ENCODE measurements around the gene CLIC4.
A peak's percentile ranks its signal among the peaks of the same experiment; 100 is the strongest.
"Not testable (repeated sequence)": the region's sequence is repeated elsewhere in the genome, so short reads cannot be mapped to it uniquely, and the experiment has no call there.

CLIC4 gene

DNA sequence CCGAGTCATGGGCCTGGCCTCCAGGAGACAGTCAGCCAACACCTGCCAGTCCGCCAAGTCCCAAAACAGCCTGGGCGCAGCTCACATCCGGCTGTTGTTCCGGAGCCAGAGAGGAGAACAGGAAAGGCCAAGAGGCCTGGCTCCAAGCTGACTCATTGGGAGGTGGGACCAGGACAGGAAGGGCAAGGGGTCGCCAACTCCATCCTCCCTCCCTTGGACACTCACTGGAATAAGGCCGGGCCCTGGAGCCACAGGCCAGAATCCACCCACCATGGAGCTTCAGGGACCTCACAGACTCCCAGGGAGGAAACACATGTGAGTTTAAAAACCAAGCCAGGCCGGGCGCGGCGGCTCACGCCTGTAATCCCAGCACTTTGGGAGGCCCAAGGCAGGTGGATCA, 25.1 kb upstream of the CLIC4 start:
- no peak for DNase-seq

- DNase-seq, result no peak
These were observed 23.7 kb upstream of the CLIC4 start for GRCh38 chr1:24721533-24721932.

GRCh38 chr1:24722073-24723035, 22.9 kb upstream of the CLIC4 start:
- not testable (repeated sequence) for DNase-seq

DNA sequence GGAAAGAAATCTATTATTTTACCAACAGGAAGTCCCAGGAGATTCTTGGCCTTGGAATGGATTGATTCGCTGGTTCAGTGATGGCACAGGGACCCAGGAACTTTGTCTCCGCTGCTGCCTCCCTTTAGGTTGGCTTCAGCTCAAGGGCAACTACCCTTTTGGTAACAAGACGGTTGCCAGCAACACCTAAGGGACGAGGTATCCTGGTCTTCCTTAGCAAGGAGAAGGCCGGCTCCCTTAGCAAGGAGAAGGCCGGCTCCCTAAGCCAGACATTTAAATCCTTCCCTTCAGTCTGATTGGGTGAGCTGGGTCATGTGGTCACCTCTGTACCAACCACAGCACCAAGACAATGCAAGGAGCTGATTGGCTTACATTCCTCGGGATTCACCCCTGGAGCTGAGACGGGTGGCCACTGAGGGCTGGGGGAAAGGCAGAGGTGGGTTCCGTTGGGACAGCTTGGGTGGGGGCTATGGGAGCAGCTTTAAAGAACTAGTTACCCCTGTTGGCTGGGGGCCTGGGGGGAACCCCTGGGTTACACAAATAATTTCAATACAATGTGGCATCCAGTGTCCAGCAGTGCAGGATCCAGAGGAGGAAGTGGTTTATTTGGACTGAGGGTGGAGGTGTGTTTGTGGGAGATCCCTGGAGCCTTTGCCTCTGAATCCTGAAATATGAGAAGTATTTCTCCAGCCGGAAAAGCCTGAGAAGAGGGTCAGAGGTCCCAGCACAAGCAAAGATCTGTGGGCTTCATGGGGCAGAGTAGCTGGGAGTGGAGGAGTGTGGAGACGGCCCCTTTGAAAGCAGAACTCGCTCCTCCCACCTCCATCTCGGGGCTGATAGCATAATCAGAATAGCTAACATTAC, 20.7 kb upstream of the CLIC4 start:
- DNase-seq, result peak; percentile 76

GRCh38 chr1:24725209-24725651, 20.0 kb upstream of the CLIC4 start:
- DNase-seq, result peak; percentile 13

GRCh38 chr1:24726741-24727140, 18.5 kb upstream of the CLIC4 start:
- no peak for DNase-seq

GRCh38 chr1:24727501-24728216, 17.6 kb upstream of the CLIC4 start:
- peak; percentile 86 for DNase-seq

GRCh38 chr1:24728982-24729381, 16.3 kb upstream of the CLIC4 start:
- no peak for DNase-seq

GRCh38 chr1:24732186-24732885, 12.9 kb upstream of the CLIC4 start:
- DNase-seq, result no peak

DNA sequence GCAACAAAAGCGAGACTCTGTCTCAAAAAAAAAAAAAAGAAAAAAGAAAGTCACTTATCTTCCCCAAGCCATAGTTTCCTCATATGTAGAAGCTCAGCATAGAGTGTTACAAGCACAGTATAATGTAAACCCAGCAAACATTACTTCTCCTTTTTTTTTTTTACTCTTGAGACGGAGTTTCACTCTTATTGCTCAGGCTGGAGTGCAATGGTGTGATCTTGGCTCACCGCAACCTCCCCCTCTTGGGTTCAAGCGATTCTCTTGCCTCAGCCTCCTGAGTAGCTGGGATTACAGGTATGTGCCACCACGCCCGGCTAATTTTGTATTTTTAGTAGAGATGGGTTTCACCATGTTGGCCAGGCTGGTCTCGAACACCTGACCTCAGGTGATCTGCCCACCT, 11.9 kb upstream of the CLIC4 start:
- not testable (repeated sequence) for DNase-seq

GRCh38 chr1:24735156-24735508, 10.1 kb upstream of the CLIC4 start:
- DNase-seq, result no peak

GRCh38 chr1:24735509-24736375, 9.5 kb upstream of the CLIC4 start:
- peak; percentile 71 for DNase-seq

- DNase-seq, result no peak
These were observed 7.7 kb upstream of the CLIC4 start for GRCh38 chr1:24737368-24738117.

GRCh38 chr1:24739241-24739640, 6.0 kb upstream of the CLIC4 start:
- DNase-seq, result no peak

GRCh38 chr1:24742090-24742938, 2.9 kb upstream of the CLIC4 start:
- DNase-seq, result peak; percentile 77

- DNase-seq, result peak; percentile 63
These were observed 1.6 kb upstream of the CLIC4 start for GRCh38 chr1:24743404-24744211.

GRCh38 chr1:24745711-24746413, 615 bp downstream of the CLIC4 start:
- DNase-seq, result peak; percentile 69

Measured in fibroblast of upper back skin (primary cell).